Measurements from ENCODE around the gene MIA. TPM values are rescaled to one million over a fixed set of nuclear protein-coding genes. Genes with fewer than 3 reads are reported as not detected.
"Not testable (repeated sequence)": the region's sequence is repeated elsewhere in the genome, so short reads cannot be mapped to it uniquely, and the experiment has no call there.

MIA gene
- total RNA-seq, 1 experiment from 2014 or later, result 6.7 TPM

DNA sequence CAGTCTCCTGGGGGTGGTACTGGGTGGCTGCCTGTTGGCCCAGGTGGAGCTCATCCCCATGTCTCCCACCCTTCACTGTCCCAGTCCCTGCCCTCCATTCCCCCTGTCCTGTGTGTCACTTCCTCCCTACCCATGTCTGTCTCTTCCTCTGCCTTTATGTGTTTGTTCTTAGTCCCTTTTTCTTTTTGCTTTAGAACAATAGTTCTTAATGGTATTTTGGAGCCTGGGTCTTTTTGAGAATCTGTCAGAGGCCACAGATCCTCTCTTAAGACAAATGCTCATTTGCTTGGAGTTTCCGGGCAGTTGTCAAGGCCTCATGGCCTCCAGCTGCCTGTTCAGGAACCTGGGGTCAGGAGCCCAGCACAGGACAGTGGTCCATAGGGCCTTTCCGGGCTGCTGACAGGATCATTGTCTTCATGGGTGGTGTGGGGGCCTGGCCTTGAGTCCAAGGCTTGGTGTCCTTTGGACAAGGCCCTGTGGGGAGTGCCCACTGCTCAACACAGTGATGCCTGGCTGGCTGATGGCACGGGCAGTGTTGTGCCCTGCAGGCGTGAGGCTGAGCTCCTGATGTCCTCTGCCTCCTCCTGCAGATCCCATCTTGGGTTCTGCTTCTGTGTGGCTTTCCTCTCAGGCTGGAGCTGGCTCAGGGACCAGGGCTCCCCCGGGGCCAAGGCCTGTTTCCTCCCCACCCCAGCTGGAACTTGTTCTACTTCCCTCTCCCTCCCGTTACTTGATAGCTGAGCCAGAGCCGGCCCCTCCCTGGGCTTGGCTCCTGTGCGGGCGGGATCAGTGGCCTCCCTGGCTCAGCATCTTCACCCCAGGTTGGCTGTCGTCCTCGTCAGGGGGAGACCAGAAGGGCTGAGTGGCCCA, 27.2 kb downstream of the MIA start:
- DNase-seq (ENCODE audit: low read depth), result no peak

- no peak for DNase-seq (ENCODE audit: low read depth)
These were observed 28.0 kb downstream of the MIA start for GRCh38 chr19:40803170-40803856.

DNA sequence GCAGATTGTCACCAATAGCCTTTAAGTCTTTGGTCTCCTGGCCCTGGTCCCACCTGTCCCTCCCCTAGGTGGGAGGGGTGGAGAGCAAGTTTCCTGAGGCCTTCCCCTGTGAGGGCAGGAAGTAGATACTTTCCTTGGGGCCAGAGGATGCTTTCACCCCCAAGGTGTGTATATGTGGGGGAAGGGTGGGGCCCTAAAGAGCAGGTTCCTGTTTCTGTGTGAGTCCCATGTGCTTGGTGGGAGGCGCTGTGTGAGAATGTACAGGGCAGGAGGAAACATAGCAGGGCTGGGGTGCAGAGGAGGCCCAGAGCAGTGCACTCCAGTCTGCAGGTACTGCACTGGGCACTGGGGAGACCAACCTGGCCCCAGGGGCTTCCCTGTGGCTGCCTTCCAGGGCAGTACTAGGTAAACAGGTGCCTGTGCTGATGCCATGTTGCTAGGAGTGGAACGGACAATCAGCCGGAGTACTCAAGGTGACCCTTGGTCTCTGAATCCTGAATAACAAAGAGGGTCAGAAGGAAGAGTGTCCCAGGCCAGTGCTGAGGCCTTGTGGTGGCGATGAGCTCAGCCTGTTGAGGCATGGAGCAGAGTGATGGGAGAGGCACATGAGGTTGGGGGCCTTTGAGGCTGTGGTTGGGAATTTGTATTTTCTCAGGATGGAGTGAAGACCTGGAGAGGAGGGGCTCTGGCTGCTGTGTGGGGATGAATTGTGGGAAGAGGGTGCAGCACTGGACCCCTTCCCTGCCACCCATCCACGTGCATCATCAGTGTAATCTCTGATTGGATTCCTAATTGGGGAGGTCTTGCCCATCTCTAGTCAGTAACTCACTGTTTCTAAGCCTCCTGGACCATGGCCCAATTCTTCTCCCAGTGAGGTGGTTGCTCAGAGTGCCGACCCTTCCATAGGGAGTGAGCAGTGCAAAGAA, 28.8 kb downstream of the MIA start:
- DNase-seq (ENCODE audit: low read depth), result no peak

DNA sequence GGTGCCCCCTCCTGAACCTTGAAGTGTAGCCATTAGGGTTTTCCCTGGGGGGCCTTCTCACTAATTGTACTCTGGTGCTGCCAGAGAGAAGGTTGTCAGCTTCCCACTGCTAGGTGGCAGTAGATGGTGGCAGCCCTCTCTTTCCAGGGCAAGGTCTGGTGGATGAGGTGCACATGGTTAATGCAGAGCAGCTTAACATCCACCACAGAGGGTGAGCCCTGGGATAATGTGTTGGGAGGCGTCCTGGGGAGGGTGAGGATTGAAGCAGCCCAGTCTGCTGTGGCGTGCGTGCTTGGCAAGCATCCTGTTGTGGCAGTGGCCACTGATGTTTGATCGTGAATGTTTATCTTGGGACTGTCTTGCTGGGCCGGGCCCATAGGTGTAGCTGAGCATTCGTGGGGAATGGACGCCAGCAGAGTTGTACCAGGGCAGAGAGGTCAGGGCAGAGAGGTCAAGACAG, 29.5 kb downstream of the MIA start:
- DNase-seq (ENCODE audit: low read depth), result no peak

DNA sequence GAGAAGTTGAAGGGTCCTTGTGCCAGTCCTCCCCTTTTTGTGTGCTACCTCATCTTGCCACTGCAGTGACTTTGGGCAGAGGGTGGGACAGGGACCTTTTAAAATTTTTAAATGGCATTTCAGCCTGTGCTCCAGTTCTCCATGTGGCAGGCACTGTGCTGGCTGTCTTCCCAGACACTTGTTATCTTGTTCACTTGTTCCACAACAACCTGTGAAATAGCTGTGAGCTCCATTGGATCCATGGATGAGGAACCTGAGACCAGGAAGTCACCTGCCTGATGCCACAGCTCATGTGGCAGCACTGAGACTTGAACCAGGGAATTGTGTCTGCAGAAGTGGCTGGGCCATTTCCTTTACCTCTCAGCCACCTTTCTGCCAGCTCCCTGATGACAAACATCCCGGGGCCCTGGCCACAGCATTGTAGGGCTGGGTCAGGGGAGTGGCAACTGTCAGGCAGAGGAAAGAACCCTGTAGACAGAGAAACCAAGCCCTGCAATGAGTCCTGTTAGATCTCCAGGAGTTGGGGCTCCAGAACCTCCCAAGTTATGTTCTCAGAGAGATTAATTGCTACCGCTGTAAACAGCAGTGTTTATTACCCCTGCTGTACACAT, 30.0 kb downstream of the MIA start:
- DNase-seq (ENCODE audit: low read depth), result no peak

GRCh38 chr19:40806423-40807146, 31.3 kb downstream of the MIA start:
- DNase-seq (ENCODE audit: low read depth), result peak; percentile 98

DNA sequence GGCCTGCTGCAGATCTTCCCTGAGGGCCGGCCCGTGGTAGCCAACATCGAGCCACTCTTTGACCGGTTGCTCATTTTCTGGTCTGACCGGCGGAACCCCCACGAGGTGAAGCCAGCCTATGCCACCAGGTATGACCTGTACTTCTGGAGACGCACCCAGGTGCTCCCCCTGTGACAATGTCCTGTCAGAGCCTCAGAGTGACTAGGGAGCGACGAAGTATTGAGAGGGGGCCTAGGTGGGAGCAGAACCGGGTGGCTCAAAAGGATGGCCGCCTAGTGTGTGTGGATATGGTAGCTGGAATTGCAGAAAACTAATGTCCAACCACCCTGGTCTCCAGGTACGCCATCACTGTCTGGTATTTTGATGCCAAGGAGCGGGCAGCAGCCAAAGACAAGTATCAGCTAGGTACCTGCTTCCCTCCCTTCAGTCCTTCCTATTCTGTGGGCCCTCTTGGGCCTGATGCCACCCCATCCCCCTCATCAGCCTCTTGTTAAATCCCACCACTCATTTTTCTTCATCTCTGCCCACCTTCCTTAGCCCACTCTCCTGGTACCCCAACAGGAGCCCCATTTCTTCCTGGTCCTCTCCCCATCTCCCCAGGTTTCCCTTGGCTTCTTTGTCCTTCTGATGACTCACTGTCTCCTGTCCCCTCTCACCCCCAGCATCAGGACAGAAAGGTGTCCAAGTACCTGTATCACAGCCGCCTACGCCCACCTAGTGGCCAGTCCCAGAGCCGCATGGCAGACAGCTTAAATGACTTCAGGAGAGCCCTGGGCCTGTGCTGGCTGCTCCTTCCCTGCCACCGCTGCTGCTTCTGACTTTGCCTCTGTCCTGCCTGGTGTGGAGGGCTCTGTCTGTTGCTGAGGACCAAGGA, 32.1 kb downstream of the MIA start:
- DNase-seq (ENCODE audit: low read depth), result no peak

DNA sequence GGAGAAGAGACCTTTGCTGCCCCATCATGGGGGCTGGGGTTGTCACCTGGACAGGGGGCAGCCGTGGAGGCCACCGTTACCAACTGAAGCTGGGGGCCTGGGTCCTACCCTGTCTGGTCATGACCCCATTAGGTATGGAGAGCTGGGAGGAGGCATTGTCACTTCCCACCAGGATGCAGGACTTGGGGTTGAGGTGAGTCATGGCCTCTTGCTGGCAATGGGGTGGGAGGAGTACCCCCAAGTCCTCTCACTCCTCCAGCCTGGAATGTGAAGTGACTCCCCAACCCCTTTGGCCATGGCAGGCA, 32.7 kb downstream of the MIA start:
- DNase-seq (ENCODE audit: low read depth), result no peak

DNA sequence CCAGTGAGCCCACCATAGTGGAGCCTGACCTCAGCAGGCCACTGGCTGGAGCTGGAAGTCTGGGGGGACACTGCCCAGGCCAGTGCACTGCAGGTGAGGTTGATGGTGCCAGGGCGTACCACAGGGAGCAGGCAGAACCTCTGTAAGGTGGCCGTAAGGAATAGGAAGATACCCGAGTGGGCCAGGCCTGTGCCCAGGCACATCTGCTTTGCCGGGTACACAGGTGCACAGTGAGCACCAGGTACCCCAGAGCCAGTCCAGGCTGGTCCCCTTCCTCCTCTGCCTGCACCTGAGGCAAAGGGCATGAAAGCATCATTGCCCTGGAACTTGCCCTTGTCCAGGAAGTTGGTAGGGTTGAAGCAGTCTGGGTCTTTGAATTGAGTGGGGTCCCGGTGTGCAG, 33.2 kb downstream of the MIA start:
- DNase-seq (ENCODE audit: low read depth), result no peak

GRCh38 chr19:40809358-40810086, 34.2 kb downstream of the MIA start:
- no peak for DNase-seq (ENCODE audit: low read depth)

DNA sequence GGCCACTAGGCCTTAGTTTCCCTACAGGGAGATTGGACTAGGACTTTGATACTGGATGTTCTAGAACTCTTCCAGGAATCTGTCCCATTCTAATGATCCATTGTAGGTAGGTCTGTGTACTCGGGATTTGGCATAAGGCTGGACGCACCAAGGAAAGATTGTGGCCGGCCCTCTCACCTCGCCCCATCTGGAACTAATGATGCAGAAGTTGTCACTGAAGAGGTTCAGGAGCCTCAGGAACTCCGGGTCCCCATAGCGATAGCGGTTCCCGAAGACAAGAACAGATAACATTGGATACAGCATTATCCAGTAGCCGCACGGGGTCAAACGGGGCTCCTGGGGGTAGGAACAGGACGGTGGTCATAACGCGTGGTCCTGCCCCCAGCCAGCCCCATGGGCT, 34.8 kb downstream of the MIA start:
- no peak for DNase-seq (ENCODE audit: low read depth)

- DNase-seq (ENCODE audit: low read depth), result not testable (repeated sequence)
These were observed 35.5 kb downstream of the MIA start for GRCh38 chr19:40810649-40811408.

DNA sequence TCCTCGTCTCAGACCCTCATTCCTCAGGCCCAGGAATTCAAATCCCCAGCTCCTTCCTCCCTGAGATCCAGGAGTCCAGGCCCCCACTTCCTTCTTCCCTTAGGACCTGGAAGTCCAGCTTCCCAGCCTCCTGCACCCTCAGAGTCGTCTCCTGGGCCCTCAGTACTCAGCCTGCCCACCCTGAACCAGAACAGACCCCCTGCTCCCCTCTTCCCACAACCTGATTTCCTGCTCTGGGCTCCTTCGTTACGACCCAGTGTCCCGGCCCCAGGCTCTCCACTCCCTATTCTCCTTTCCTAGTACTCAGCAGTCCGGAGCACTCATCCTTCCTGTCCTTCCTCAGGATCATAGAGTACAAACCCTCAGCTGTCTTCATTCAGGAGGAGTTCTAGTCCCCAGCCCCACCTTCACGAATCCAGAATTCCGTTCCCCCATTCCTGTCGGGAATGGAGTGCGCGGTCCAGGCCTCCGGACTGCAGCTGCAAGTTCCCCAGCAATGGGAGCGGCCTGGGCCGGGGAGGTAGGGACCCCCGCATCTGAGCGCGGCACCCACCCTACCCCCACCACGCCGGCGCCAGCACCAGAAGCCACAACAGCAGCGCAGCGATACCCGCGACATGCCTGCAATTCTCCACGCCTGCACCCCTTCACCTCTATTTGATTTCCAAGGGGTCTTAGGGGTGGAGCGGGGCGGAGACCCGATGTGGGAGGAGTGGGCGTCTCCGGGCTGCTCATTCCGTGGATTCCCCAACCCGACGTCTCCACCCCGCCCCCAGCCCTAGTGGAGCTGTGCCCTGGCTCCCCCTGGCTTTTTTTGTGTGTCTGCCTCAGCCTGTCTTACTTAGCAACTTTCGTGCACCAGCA, 36.4 kb downstream of the MIA start:
- DNase-seq (ENCODE audit: low read depth), result no peak

DNA sequence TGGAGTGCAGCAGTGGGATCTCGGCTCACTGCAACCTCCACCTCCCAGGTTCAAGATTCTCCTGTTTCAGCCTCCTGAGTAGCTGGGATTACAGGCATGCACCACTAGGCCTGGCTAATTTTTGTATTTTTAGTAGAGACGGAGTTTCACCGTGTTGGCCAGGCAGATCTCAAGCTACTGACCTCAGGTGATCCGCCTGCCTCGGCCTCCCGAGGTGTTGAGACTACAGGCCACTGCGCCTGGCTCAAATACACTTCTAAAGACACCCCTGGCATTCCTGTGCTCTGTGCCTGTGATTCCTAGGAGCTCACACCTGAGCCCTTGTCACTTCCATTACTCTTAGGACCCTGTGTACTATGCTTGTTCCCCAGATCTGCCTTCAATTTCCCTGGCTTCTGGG, 37.2 kb downstream of the MIA start:
- DNase-seq (ENCODE audit: low read depth), result not testable (repeated sequence)

- no peak for DNase-seq (ENCODE audit: low read depth)
These were observed 37.9 kb downstream of the MIA start for GRCh38 chr19:40813182-40813581.

- DNase-seq (ENCODE audit: low read depth), result no peak
These were observed 39.9 kb downstream of the MIA start for GRCh38 chr19:40815223-40815622.
